ENCODE data around the gene CEP85L.

CEP85L gene

GRCh38 chr6:118494091-118494490, 157.3 kb downstream of the CEP85L start:
- Histone ChIP-seq H3K4me3 (no peak overlapping the region), H3K36me3 (peaks cover 9 to 28% (median 13%) of the 10 kb centered on the region in 3 donors), H3K27me3 (no peaks in the 10 kb centered on the region), H3K9me3 (peaks cover 0 to 10% (median 8%) of the 10 kb centered on the region in 3 donors), H3K4me1 (peaks cover 0 to 20% (median 0%) of the 10 kb centered on the region in 4 donors), H3K27ac (peak overlapping the region; percentile 56 to 70)
- intact Hi-C loops (cut with DNase I; ENCODE audit: low total_unique reads): no loop called here
- no peak for DNase-seq
- TF ChIP-seq CTCF (IDR thresholded peaks at IDR 0.05): no peak

- H3K9me3 ChIP-seq: peaks cover 3 to 19% (median 8%) of the 10 kb centered on the region in 3 donors
- no peak overlapping the region for H3K27ac ChIP-seq
- no peak for TF ChIP-seq CTCF (IDR thresholded peaks at IDR 0.05)
- H3K4me3 ChIP-seq: no peak overlapping the region
- peaks cover 11 to 37% (median 33%) of the 10 kb centered on the region in 3 donors for H3K36me3 ChIP-seq
- H3K4me1 ChIP-seq: peaks cover 0 to 30% (median 2%) of the 10 kb centered on the region in 4 donors
- no peak for DNase-seq
- H3K27me3 ChIP-seq: no peaks in the 10 kb centered on the region
- intact Hi-C loops (cut with DNase I; ENCODE audit: low total_unique reads): no loop called here
Measured at GRCh38 chr6:118489990-118490389, 161.4 kb downstream of the CEP85L start.

GRCh38 chr6:118488631-118489030, 162.8 kb downstream of the CEP85L start:
- Histone ChIP-seq H3K4me3 (no peak overlapping the region), H3K27me3 (no peaks in the 10 kb centered on the region), H3K27ac (no peak overlapping the region), H3K9me3 (peaks cover 3 to 19% (median 8%) of the 10 kb centered on the region in 3 donors), H3K4me1 (peaks cover 0 to 20% (median 2%) of the 10 kb centered on the region in 4 donors), H3K36me3 (peaks cover 11 to 37% (median 33%) of the 10 kb centered on the region in 3 donors)
- TF ChIP-seq CTCF (IDR thresholded peaks at IDR 0.05): no peak
- no peak for DNase-seq
- intact Hi-C loops (cut with DNase I; ENCODE audit: low total_unique reads): no loop called here

- Histone ChIP-seq H3K4me1 (peaks cover 0 to 10% (median 2%) of the 10 kb centered on the region in 4 donors), H3K36me3 (peaks cover 11 to 33% (median 29%) of the 10 kb centered on the region in 3 donors), H3K4me3 (no peak overlapping the region), H3K9me3 (peaks cover 3 to 19% (median 8%) of the 10 kb centered on the region in 3 donors), H3K27ac (no peak overlapping the region), H3K27me3 (no peaks in the 10 kb centered on the region)
- intact Hi-C loops (cut with DNase I; ENCODE audit: low total_unique reads): no loop called here
- no peak for TF ChIP-seq CTCF (IDR thresholded peaks at IDR 0.05)
- DNase-seq: no peak
Measured at GRCh38 chr6:118485601-118486550, 165.5 kb downstream of the CEP85L start.

- DNase-seq: no peak
- peak overlapping the region; percentile 74 to 77 for H3K27ac ChIP-seq
- no peak overlapping the region for H3K4me3 ChIP-seq
Measured at GRCh38 chr6:118476551-118476950, 174.8 kb downstream of the CEP85L start.

More at GRCh38 chr6:118476551-118476950, 174.8 kb downstream of the CEP85L start:
- Histone ChIP-seq H3K9me3 (no peaks in the 10 kb centered on the region), H3K4me1 (peaks cover 0 to 54% (median 24%) of the 10 kb centered on the region in 4 donors), H3K27me3 (no peaks in the 10 kb centered on the region), H3K36me3 (no peaks in the 10 kb centered on the region)
- intact Hi-C loops (cut with DNase I; ENCODE audit: low total_unique reads): no loop called here
- TF ChIP-seq CTCF (IDR thresholded peaks at IDR 0.05): no peak
